Putamen (tissue), 1 donor: ENCODE results near the gene ERI2.
"Not testable (repeated sequence)": the region's sequence is repeated elsewhere in the genome, so short reads cannot be mapped to it uniquely, and the experiment has no call there.

Experiments used
- DNase-seq: peaks from one replicate; pipeline ENCODE4 v3.0.0-alpha.2; 2016; ENCODE audit warnings: low spot score

The ERI2 gene

DNA sequence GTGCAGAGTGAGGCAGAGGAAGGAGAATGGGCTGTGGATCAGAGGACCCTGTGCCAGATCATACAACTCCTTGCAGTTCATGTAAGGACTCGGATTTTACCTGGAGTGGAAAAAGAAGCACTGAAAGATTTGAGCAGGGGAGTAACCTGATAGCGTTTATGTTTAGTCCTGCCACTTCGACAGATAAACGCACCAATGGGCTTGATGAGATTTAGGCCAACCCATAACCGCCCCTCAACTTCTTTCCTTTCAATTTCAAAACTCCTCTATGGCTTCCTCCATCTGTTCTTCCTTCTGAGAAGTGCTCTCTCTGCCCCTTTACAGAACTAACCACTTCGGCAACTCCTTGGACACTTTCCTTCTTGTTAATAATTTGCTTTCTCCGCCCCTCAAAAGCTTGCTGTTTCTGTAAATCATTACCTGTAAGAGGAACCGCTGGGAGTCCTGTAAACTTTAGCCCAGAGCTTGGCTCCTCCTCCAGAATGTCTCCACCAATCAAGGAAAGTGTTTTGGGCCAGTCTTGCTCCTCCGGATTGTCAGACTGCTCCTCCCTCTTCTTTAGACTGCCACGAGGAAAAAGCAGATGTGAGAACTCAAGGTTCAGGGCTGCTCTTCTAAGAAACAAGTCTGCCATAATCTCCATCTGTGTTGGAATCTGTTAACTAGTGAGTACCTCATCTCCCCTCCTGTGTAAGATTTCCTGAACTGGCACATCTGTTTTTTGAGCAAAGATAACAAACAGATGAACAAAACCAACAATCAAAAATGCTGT is 42.6 kb downstream of the ERI2 start, which contains the start of gene ACSM3:
Gene ACSM3, plus strand, starts transcription at position 554 of the 772 bp plus-strand sequence. CDS start 6,021 bp downstream, outside the sequence.
- DNase-seq: no peak

DNA sequence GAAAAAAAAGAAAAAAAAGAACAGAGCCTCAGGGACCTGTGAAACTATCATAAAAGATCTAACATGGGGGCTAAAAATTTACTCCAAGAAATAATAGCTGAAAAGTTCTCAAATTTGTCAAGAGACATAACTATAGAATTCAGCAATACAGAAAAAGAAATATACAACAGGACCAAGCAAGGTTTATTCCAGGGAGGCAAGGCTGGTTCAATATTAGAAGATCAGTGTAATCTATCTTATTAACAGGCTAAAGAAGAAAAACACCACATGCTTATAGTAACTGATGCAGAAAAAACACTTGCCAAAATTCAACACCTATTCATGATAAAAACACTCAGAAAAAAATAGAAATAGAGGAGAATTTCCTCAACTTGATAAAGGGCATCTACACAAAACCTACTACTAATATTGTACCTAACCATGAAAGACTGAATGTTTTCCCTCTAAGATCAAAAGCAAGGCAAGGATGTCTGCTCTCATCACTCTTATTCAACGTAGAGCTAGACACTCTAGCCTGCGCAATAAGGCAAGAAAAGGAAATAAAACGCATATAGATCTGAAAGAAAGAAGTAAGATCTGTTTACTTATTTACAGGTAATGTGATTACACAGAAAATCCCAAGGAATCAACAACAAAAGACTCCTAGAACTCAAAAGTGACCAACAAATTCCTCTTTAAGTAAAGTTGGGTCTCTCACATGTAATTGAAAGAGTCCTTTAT is 43.7 kb downstream of the ERI2 start:
- DNase-seq: no peak

DNA sequence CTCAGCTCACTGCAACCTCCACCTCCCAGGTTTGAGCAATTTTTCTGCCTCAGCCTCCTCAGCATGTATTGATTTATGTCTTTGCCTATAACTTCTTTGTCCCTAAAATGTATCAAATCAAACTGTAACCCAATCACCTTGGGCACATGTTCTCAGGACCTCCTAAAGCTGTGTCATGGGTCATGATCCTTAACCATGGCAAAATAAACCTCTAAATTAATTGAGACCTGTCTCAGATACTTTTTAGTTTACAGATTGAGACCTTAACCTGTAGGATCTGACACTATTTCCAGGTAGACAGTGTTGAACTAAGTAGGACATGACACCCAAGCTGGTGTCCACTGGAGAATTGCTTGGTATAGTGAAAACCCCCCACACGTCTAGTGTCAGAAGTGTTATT is 45.1 kb downstream of the ERI2 start:
- no peak for DNase-seq

DNA sequence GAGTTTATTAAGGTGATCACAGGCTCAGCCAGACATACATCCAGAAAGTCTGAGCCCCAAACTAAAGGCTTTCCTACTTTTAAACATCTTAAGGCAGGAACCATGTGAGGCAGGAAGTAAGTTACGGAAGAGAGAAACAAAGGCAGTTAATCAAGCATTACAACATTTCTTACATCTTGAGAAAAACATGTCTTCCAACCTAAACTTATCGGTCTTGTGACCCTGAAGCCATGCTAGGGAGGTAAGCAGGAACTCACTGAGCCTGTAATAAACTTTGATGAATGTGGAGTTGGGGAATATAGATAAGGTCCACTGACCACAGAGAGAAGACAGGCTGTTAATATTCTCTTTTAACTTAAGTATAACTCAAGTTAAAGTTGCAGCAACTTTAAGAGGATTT is 45.9 kb downstream of the ERI2 start:
- DNase-seq: no peak

DNA sequence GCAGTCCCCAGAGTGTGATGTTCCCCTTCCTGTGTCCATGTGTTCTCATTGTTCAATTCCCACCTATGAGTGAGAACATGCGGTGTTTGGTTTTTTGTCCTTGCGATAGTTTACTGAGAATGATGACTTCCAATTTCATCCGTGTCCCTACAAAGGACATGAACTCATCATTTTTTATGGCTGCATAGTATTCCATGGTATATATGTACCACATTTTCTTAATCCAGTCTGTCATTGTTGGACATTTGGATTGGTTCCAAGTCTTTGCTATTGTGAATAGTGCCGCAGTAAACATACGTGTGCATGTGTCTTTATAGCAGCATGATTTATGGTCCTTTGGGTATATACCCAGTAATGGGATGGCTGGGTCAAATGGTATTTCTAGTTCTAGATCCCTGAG is 50.5 kb downstream of the ERI2 start:
- DNase-seq: not testable (repeated sequence)

DNA sequence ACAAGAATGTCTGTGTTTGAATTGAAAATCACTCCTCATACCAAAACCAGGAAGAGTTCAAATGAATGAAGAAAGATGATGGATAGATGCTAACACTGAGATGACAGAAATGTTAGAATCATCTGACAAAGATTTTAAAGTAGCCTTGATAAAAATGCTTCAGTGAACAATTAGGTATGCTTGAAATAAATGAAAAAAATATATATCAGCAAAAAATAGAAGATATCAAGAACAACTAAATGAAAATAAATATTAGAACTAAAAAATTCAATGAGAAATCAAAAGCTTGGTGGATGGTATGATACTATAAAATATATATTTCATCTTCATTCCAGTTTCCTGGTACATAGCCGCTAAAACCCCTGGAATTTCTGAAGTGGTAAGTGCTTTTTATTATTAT is 51.0 kb downstream of the ERI2 start:
- no peak for DNase-seq

DNA sequence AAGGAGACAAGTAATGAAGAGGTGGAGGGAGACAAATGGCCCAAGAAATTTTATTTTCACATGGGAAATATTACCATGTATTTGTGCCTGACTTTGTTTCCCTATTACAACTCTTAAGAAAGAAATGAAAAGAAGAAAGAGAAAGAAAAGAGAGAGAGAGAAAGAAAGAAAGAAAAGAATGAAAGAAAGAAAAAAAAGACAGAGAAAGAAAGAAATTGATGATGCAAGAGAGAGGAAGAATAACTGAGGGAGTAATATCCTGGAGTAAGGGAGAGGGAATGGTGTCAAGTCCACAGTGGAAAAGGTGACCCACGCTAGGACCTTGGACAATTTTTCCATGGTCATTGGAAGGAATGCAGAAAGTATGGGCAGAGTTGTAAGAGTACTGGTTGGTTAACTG is 52.5 kb downstream of the ERI2 start:
- no peak for DNase-seq

DNA sequence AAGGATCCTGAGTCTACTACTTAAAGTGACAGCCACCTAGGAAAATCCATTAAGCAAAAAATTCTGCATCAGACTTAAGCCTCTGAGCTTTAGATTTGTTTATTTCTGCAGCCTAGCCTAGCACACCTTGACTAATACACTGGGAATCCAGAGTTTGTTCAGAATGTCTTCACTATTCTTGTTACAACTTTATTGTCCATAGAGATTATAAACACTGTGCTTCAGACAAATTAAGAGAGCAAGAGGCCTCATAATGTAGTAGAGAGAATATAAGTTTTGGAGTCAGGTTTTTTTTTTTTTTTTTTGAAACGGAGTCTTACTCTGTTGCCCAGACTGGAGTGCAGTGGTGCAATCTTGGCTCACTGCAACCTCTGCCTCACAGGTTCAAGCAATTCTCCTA is 55.7 kb downstream of the ERI2 start:
- no peak for DNase-seq

DNA sequence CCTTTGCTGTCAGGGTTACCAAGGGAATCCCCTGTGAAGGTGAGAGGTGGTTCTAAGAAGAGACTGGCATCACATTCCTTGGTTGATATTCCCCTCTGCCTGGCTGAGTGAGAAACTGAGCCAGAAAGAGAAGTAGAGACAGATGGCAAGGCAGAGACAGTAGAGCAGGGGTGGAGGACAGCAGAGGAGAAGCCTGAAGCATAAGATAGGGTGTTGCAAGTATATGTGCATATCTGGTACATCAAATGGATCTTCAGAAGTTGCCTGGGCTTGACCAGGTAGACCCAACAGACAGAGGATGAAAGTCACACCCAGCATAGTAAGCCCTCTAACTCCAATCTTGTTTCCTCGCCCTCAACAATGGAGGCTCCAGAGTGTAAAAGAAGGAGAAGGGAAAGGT is 56.8 kb downstream of the ERI2 start:
- DNase-seq: no peak

DNA sequence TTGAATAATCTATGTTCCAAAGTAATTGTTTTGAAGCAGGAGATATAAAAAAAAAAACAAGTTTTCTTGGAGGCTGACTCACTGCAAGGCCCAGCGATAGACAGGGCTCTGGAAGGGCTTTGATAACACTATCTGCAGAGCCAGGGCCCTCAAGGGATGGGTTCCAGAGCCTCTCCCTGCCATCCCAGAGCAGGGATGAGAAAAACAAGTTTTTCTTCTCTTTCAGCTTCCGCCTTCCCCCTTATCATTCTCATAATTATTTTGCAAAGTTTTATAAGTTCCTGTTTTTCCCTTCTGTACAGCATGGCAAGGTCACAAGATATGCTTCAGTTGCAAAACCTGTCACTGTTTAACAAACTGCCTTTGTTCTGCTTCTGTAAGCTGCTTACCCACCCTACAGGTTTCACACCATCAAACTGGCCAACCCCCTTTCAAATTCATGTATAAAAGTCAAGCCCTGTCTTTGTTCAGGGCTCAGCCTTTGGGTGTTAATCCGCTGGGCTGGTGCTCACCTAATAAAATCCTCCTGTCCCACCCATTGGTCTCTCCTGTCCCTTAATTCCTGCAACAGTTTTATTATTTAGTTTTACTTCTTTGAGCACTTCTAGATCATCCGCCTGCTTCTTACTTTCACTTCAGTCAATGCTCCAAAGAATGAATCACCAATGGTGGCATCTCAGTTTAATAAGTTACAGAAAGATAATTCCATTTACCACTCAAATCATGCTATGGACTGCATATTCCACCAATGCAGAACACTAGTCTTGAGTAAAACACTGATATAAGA is 59.0 kb downstream of the ERI2 start:
- no peak for DNase-seq

DNA sequence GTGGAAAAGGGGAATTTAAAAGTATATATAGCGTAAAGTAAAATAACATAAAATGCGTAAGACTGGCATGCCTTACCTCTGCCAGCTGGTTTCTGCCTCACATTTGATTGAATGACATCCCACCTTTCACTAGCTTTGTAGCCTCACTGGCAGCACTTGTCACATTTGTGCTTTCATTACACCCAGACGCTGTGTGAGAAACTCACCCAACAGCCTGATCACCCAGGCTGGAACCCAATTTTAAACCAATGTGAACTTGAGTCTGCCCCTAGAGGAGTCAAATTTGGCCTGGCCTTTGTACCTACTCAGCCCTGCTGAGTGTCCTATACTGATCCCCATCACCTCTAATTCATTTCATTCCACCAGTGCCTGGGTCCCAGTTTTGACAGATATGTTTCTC is 59.8 kb downstream of the ERI2 start:
- DNase-seq: no peak
